ENCODE data around the gene ETS2. TPM values are rescaled to one million over a fixed set of nuclear protein-coding genes. Genes with fewer than 3 reads are reported as not detected.

ETS2 gene
- total RNA-seq, 1 experiment from 2014 or later: 127 TPM

- no peaks in the 10 kb centered on the region for H4K20me1 ChIP-seq (ENCODE audit: low read length)
- no peak overlapping the region for H3K27ac ChIP-seq (ENCODE audit: low read length)
- H3F3A ChIP-seq (ENCODE audit: low read length, unreplicated experiment): no peaks in the 10 kb centered on the region
- H3K9me2 ChIP-seq (replicated peaks; ENCODE audit: low read length): no peaks in the 10 kb centered on the region
- POLR2A ChIA-PET (ENCODE audit: unreplicated experiment): no interaction called here
- DNase-seq (no peak), ATAC-seq (no peak)
- TF ChIP-seq EZH2 (IDR thresholded peaks at IDR 0.05; ENCODE audit: low read length, unreplicated experiment) (no peak), CTCF (conservative IDR thresholded peaks at IDR 0.05; ENCODE audit: low read depth, low read length) (no peak), EZH2phosphoT487 (IDR thresholded peaks at IDR 0.05; ENCODE audit: borderline replicate concordance, low read length) (no peak)
- CTCF ChIA-PET: no interaction called here
- H3K79me2 ChIP-seq (ENCODE audit: low read length): no peaks in the 10 kb centered on the region
- H3K27me3 ChIP-seq (ENCODE audit: low read length): no peaks in the 10 kb centered on the region
- H2AFZ ChIP-seq (ENCODE audit: low read length): no peak overlapping the region
- no TSS peak for BruUV-seq (replicated peaks)
- H3K36me3 ChIP-seq (ENCODE audit: low read depth, low read length): no peaks in the 10 kb centered on the region
- intact Hi-C loops (cut with micrococcal nuclease): no loop called here
- H3K9ac ChIP-seq (ENCODE audit: low read length): no peak overlapping the region
- no peak overlapping the region for H3K4me2 ChIP-seq (ENCODE audit: low read length)
- no peaks in the 10 kb centered on the region for H3K4me1 ChIP-seq (ENCODE audit: insufficient read depth, low read length)
- no peak overlapping the region for H3K4me3 ChIP-seq (ENCODE audit: low read length)
- no peaks in the 10 kb centered on the region for H3K9me3 ChIP-seq (ENCODE audit: low read length)
Measured at GRCh38 chr21:38869196-38869595, 63.5 kb downstream of the ETS2 start.

- ATAC-seq (peak; percentile 66; the same call in 1 of the 2 replicates), DNase-seq (no peak)
- H3K9ac ChIP-seq (ENCODE audit: low read length): no peak overlapping the region
- CTCF ChIA-PET: no interaction called here
- no peaks in the 10 kb centered on the region for H3K79me2 ChIP-seq (ENCODE audit: low read length)
- H3K4me3 ChIP-seq (ENCODE audit: low read length): no peak overlapping the region
- no peaks in the 10 kb centered on the region for H3F3A ChIP-seq (ENCODE audit: low read length, unreplicated experiment)
- no peak overlapping the region for H3K27ac ChIP-seq (ENCODE audit: low read length)
- no peaks in the 10 kb centered on the region for H4K20me1 ChIP-seq (ENCODE audit: low read length)
- no peaks in the 10 kb centered on the region for H3K36me3 ChIP-seq (ENCODE audit: low read depth, low read length)
- H3K27me3 ChIP-seq (ENCODE audit: low read length): no peaks in the 10 kb centered on the region
- H3K9me2 ChIP-seq (replicated peaks; ENCODE audit: low read length): no peaks in the 10 kb centered on the region
- H3K4me1 ChIP-seq (ENCODE audit: insufficient read depth, low read length): no peaks in the 10 kb centered on the region
- H3K4me2 ChIP-seq (ENCODE audit: low read length): no peak overlapping the region
- intact Hi-C loops (cut with micrococcal nuclease): no loop called here
- POLR2A ChIA-PET (ENCODE audit: unreplicated experiment): no interaction called here
- TF ChIP-seq EZH2 (IDR thresholded peaks at IDR 0.05; ENCODE audit: low read length, unreplicated experiment) (no peak), EZH2phosphoT487 (IDR thresholded peaks at IDR 0.05; ENCODE audit: borderline replicate concordance, low read length) (no peak), CTCF (conservative IDR thresholded peaks at IDR 0.05; ENCODE audit: low read depth, low read length) (no peak)
- H2AFZ ChIP-seq (ENCODE audit: low read length): no peak overlapping the region
- no TSS peak for BruUV-seq (replicated peaks)
- no peaks in the 10 kb centered on the region for H3K9me3 ChIP-seq (ENCODE audit: low read length)
Measured at GRCh38 chr21:38869946-38870345, 64.2 kb downstream of the ETS2 start.
